ENCODE measurements around the gene CLIP4. TPM values are rescaled to one million over a fixed set of nuclear protein-coding genes. Genes with fewer than 3 reads are reported as not detected.
"Not testable (repeated sequence)": the region's sequence is repeated elsewhere in the genome, so short reads cannot be mapped to it uniquely, and the experiment has no call there.

The CLIP4 gene
- total and polyA plus RNA-seq, 5 donors: 27.9 to 82.7 (median 71.2) TPM

DNA sequence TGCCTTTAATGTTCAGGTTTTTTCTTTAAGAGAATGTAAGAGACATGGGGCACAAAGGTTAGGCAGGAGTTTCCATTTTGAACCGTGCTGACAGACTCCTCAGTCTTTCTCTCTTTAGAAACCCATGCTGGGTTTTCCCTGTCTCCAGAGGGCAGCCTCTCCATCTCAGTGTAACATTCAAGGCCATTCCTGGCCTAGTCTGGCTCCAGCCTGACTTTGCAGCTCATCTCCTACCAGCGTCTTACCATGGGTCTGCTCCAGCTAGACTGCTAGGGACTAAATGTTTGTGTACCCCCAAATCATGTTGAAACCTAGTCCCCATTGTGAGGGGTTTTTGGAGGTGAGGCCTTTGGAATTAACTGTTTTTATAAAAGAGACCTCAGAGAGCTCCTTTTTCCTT, 9.8 kb upstream of the CLIP4 start:
- WGBS: 51% methylated on average over 2 of the region's 2 CpGs

DNA sequence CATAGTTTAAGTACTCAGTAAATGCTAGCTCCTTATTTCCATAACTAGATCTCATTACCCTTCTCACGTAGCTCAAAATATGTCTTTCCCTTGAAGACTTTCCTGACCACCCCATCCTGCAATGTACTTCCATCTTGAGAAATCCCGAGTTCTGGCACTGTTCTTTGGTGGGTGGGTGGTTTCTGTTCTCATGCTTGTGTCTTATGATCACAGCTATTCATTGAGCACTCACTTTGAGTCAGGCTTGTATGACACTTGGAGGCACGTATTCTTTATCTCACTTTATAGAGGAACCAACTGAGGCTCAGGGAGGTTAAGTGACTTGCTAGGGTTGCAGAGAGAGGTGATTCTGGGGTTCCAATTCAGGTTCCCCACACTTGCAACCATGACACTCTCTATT, 9.0 kb upstream of the CLIP4 start:
- ATAC-seq (no peak), DNase-seq (no peak)
- no peak overlapping the region for H3K4me3 ChIP-seq (ENCODE audit: low read length)
- no peaks in the 10 kb centered on the region for H3K9me3 ChIP-seq (ENCODE audit: control insufficient read depth, low read length)
- intact Hi-C loops (cut with DNase I): no loop called here
- H3K27ac ChIP-seq (ENCODE audit: low read length): no peak overlapping the region
- 84% methylated on average over 3 of the region's 3 CpGs for WGBS
- H3K27me3 ChIP-seq (ENCODE audit: control insufficient read depth, insufficient read depth): no peaks in the 10 kb centered on the region
- H3K4me1 ChIP-seq (ENCODE audit: control insufficient read depth, insufficient read depth, low read length): no peaks in the 10 kb centered on the region

More for the DNA sequence above, 9.8 kb upstream of the CLIP4 start:
- no peaks in the 10 kb centered on the region for H3K9me3 ChIP-seq (ENCODE audit: control insufficient read depth, low read length)
- DNase-seq (no peak), ATAC-seq (no peak)
- no peaks in the 10 kb centered on the region for H3K27me3 ChIP-seq (ENCODE audit: control insufficient read depth, insufficient read depth)
- no peak overlapping the region for H3K27ac ChIP-seq (ENCODE audit: low read length)
- H3K4me3 ChIP-seq (ENCODE audit: low read length): no peak overlapping the region
- no peaks in the 10 kb centered on the region for H3K4me1 ChIP-seq (ENCODE audit: control insufficient read depth, insufficient read depth, low read length)
- intact Hi-C loops (cut with DNase I): no loop called here

DNA sequence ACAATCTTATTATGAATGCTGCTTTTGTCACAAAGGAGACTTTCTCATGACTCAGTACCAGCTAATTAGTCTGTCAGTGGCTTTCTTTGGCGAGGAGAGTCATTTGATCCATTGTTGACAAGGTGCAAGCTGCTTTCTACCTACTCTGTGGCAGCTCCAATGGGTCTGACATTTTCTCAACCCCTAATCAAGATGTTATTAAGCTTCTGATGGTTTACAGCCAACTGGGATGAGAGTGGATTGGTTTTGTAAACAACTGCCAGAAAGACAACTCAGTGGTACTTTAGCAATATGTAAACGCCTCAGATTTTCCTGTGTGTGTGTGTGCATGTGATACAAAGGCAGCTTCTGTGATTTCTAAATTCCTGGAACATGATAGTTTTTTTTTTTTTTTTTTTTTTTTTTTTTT, 8.2 kb upstream of the CLIP4 start:
- Histone ChIP-seq H3K27me3 (ENCODE audit: control insufficient read depth, insufficient read depth) (no peaks in the 10 kb centered on the region), H3K27ac (ENCODE audit: low read length) (no peak overlapping the region), H3K4me1 (ENCODE audit: control insufficient read depth, insufficient read depth, low read length) (no peaks in the 10 kb centered on the region), H3K9me3 (ENCODE audit: control insufficient read depth, low read length) (no peaks in the 10 kb centered on the region), H3K4me3 (ENCODE audit: low read length) (no peak overlapping the region)
- WGBS: 55% methylated on average over 2 of the region's 2 CpGs
- ATAC-seq: no peak
- intact Hi-C loops (cut with DNase I): no loop called here
- no peak for DNase-seq

DNA sequence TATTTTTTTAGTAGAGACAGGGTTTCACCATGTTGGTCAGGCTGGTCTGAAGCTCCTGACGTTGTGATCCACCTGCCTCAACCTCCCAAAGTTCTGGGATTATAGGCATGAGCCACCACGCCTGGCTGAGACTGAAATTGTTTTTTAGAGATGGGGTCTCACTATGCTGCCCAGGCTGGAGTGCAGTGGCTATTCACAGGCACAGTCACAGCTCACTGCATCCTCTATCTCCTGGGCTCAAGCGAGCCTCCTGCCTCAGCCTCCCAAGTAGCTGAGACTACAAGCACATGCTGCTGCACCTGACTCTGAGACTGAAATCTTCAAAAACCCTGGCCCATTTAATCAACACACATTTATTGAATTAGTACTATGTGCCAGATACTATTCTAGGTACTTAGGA, 7.7 kb upstream of the CLIP4 start:
- H3K27me3 ChIP-seq (ENCODE audit: control insufficient read depth, insufficient read depth); H3K9me3 ChIP-seq (ENCODE audit: control insufficient read depth, low read length); H3K4me1 ChIP-seq (ENCODE audit: control insufficient read depth, insufficient read depth, low read length); H3K27ac ChIP-seq (ENCODE audit: low read length); ATAC-seq; intact Hi-C loops (cut with DNase I); DNase-seq; H3K4me3 ChIP-seq (ENCODE audit: low read length): not testable (repeated sequence)
- 88% methylated on average over 3 of the region's 3 CpGs for WGBS

DNA sequence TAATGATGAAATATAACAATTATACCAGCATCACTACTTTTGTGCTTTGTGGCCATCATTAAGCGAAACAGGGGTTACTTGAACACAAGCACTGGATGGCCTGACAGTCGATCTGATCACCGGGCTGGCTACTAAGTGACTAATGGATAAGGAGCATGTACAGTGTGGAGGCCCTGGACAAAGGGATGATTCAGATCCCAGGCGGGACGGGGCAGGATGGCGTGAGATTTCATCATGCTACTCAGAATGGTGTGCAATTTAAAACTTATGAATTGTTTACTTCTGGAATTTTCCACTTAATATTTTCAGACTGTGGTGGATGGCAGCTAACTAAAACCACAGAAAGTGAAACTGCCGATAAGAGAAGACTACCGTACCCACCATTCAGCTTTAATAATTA, 7.0 kb upstream of the CLIP4 start:
- intact Hi-C loops (cut with DNase I): no loop called here
- H3K27ac ChIP-seq (ENCODE audit: low read length): no peak overlapping the region
- ATAC-seq: peak in 1 of 2 donors; percentile 48
- H3K4me1 ChIP-seq (ENCODE audit: control insufficient read depth, insufficient read depth, low read length): no peaks in the 10 kb centered on the region
- 75% methylated on average over 8 of the region's 8 CpGs for WGBS
- DNase-seq: no peak
- no peaks in the 10 kb centered on the region for H3K27me3 ChIP-seq (ENCODE audit: control insufficient read depth, insufficient read depth)
- no peaks in the 10 kb centered on the region for H3K9me3 ChIP-seq (ENCODE audit: control insufficient read depth, low read length)
- no peak overlapping the region for H3K4me3 ChIP-seq (ENCODE audit: low read length)

DNA sequence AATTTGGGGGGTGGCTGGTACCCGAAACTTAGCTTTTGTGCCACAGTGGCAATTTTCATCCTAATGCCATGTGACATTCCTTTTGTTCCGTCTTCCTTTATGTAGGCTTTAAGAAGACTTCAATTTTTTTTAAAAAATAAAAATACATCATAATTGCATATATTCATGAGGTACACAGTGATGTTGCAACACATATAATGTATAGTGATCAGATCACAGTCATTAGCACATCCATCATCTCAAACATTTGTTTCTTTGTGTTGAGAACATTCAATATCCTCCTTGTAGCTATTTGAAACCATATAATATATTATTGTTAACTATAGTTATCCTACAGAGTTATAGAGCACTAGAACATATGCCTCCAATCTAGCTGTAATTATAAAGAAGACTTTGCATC, 6.0 kb upstream of the CLIP4 start:
- H3K27ac ChIP-seq (ENCODE audit: low read length): no peak overlapping the region
- ATAC-seq (no peak), DNase-seq (no peak)
- WGBS: 95% methylated on average over 2 of the region's 2 CpGs
- no peaks in the 10 kb centered on the region for H3K9me3 ChIP-seq (ENCODE audit: control insufficient read depth, low read length)
- H3K27me3 ChIP-seq (ENCODE audit: control insufficient read depth, insufficient read depth): no peaks in the 10 kb centered on the region
- H3K4me1 ChIP-seq (ENCODE audit: control insufficient read depth, insufficient read depth, low read length): no peaks in the 10 kb centered on the region
- intact Hi-C loops (cut with DNase I): no loop called here
- H3K4me3 ChIP-seq (ENCODE audit: low read length): no peak overlapping the region

DNA sequence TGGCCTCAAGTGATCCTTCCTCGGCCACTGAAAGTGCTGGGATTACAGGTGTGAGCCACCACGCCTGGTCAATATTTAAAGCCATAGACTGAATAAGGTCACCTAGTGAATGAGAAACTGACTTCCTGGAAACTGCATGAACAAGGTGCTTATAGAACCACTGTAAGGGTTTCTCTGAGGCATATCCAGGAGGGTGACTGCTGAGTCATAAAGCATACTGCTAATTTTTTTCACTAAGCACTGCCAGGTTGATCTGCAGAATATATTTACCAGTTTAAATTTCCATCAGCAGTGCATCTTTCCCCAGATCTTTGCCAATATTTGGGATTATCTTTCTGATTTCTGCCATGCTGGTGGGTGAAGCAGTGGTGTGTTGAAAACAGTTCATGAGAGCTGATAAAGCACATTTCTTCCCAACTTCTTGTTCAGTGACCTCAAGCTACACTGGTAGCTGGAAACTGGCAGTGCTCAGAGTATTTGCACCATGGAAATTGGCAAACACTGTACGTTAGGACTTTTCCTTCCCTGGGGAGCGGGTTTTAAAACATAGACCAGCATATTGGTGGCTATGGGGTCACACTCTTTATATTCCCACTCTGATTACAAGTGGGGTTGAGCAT, 4.2 kb upstream of the CLIP4 start:
- ATAC-seq: no peak
- H3K4me3 ChIP-seq (ENCODE audit: low read length): no peak overlapping the region
- H3K27ac ChIP-seq (ENCODE audit: low read length): no peak overlapping the region
- intact Hi-C loops (cut with DNase I): loop anchor here in 2 of 4 donors (10.0 kb wide), 1 partner anchor 96 kb away; no protein-coding TSS in a partner anchor
- H3K4me1 ChIP-seq (ENCODE audit: control insufficient read depth, insufficient read depth, low read length): no peaks in the 10 kb centered on the region
- no peak for DNase-seq
- WGBS: 72% methylated on average over 4 of the region's 4 CpGs
- H3K9me3 ChIP-seq (ENCODE audit: control insufficient read depth, low read length): no peaks in the 10 kb centered on the region
- no peaks in the 10 kb centered on the region for H3K27me3 ChIP-seq (ENCODE audit: control insufficient read depth, insufficient read depth)

DNA sequence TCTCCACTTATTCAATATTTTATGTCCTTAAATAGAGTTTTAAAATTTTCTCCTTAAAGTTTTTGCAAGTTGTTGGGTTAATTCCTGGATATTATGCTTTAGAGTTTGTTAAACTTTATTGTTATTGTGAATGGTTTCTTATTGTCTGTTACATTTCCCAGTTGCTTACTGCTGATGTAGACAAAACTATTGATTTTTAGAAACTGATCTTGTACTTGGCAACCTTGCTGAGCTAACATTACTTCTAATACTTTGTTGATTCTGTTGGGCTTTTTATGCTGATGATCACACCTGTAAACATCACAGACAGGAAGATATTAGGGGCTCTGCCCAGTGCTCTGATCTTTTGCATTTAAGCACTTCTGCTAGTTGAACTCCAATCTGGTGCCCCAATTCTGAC, 2.8 kb upstream of the CLIP4 start:
- intact Hi-C loops (cut with DNase I): loop anchor here in 2 of 4 donors (10.0 kb wide), 1 partner anchor 98 kb away; no protein-coding TSS in a partner anchor
- DNase-seq: no peak
- Histone ChIP-seq H3K27ac (ENCODE audit: low read length) (no peak overlapping the region), H3K4me3 (ENCODE audit: low read length) (no peak overlapping the region), H3K27me3 (ENCODE audit: control insufficient read depth, insufficient read depth) (no peaks in the 10 kb centered on the region), H3K4me1 (ENCODE audit: control insufficient read depth, insufficient read depth, low read length) (no peaks in the 10 kb centered on the region), H3K9me3 (ENCODE audit: control insufficient read depth, low read length) (no peaks in the 10 kb centered on the region)
- ATAC-seq: no peak

DNA sequence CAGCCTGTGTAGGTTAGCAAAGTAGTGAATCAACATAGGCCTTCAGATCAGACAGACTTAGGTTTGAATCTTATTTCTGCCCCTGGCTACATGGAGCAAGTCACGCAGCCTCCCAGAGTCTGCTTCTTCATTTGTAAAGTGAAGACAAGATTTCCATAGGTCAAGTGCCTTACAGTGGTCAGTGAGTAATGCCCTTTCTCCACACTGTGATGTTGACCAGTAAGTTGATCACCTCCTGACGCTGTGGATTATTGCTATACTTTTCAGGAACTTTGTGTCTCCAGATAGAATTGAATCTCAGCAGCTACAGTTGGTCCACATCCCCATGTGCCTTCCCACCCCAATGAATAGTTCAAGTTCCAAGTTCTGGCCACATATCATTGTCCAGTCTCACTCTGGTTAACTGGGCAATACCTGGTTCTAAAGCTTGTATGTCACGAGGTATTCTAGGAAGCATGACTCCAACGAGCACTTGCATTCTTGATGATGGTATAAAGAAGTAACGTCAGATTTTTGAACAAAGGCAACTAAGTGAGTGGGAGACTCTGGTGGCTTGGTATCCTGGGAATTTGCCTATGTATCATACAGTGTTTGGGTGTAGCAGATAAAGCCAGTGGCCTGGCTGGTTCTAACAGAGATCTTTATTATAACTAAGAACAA, 2.1 kb upstream of the CLIP4 start:
- intact Hi-C loops (cut with DNase I): loop anchor here in 2 of 4 donors (10.0 kb wide), 1 partner anchor 98 kb away; no protein-coding TSS in a partner anchor
- Histone ChIP-seq H3K4me1 (ENCODE audit: control insufficient read depth, insufficient read depth, low read length) (peaks cover 2% of the 10 kb centered on the region), H3K27ac (ENCODE audit: low read length) (no peak overlapping the region), H3K27me3 (ENCODE audit: control insufficient read depth, insufficient read depth) (no peaks in the 10 kb centered on the region), H3K4me3 (ENCODE audit: low read length) (no peak overlapping the region), H3K9me3 (ENCODE audit: control insufficient read depth, low read length) (no peaks in the 10 kb centered on the region)
- no peak for ATAC-seq
- DNase-seq: no peak
- 72% methylated on average over 5 of the region's 5 CpGs for WGBS

DNA sequence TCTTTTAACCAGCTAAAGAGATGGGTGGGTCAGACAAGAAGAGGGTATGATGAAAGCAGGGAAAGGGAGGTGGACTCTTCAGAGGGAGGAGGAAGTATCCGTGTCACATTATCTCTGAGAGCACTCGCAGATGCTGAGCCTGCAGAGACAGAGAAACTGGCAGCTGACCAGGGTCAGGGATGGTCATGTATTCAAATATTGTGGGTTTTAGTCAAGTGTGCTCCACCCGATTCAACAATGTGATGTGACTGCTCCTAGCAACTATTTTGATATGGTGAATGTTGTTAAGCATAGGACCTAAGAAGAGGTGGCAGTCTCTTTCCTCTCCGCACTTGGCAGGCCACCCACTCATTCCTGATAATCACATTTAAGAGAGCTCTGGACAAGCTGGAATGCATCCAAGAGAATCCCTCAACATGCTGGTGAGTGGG, 1.3 kb upstream of the CLIP4 start:
- intact Hi-C loops (cut with DNase I): loop anchor here in 2 of 4 donors (10.0 kb wide), 1 partner anchor 99 kb away; no protein-coding TSS in a partner anchor

DNA sequence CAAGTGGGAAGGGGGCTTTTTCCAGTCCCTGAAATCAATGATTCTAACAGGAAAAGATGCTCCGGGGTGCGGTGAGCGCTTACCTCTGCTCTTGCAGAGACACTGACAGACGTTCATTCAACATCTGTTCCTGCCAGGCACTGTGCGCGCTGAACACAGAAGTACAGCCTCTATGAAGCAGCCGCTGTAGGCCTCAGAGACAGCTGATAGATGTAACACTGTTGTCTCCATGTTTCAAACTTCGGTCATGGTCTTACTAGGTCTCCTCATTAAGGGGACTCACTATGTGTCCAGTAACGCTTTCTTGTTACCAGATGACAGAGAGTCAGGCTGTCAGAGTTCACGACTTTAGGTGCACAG, 649 bp upstream of the CLIP4 start:
- peak in 1 of 2 donors; percentile 4 for ATAC-seq
- no peak for DNase-seq
- H3K4me3 ChIP-seq (ENCODE audit: low read length): no peak overlapping the region

More for the DNA sequence above, 1.3 kb upstream of the CLIP4 start:
- Histone ChIP-seq H3K4me1 (ENCODE audit: control insufficient read depth, insufficient read depth, low read length) (peaks cover 2% of the 10 kb centered on the region), H3K4me3 (ENCODE audit: low read length) (no peak overlapping the region), H3K9me3 (ENCODE audit: control insufficient read depth, low read length) (no peaks in the 10 kb centered on the region), H3K27me3 (ENCODE audit: control insufficient read depth, insufficient read depth) (no peaks in the 10 kb centered on the region), H3K27ac (ENCODE audit: low read length) (peak overlapping the region; percentile 55)
- DNase-seq: peak; percentile 70 to 84 (median 79)
- WGBS: 30% methylated on average over 4 of the region's 4 CpGs
- ATAC-seq: peak; percentile 46 to 47

More for the DNA sequence above, 649 bp upstream of the CLIP4 start:
- WGBS: 76% methylated on average over 10 of the region's 10 CpGs
- Histone ChIP-seq H3K4me1 (ENCODE audit: control insufficient read depth, insufficient read depth, low read length) (peaks cover 2% of the 10 kb centered on the region), H3K27ac (ENCODE audit: low read length) (peak overlapping the region; percentile 90), H3K9me3 (ENCODE audit: control insufficient read depth, low read length) (no peaks in the 10 kb centered on the region), H3K27me3 (ENCODE audit: control insufficient read depth, insufficient read depth) (no peaks in the 10 kb centered on the region)
- intact Hi-C loops (cut with DNase I): loop anchor here in 2 of 4 donors (10.0 kb wide), 1 partner anchor 100 kb away; no protein-coding TSS in a partner anchor
